GM18868 (cell line): ENCODE data around the gene SLC13A3.

Experiments used
- ATAC-seq: cut with Tn5 transposase; IDR thresholded peaks from one replicate; pipeline ENCODE4 v1.9.1; 2021; ENCODE audit warnings: mild to moderate bottlenecking, moderate library complexity; ENCODE audit not compliant: unreplicated experiment

SLC13A3 gene

GRCh38 chr20:46584508-46584907 lies 66.8 kb downstream of the SLC13A3 start:
- ATAC-seq: no peak

- ATAC-seq: no peak
Measured at GRCh38 chr20:46583411-46584214, 67.6 kb downstream of the SLC13A3 start.

GRCh38 chr20:46582648-46583047 lies 68.6 kb downstream of the SLC13A3 start:
- no peak for ATAC-seq

- no peak for ATAC-seq
Measured at GRCh38 chr20:46581391-46581790, 69.9 kb downstream of the SLC13A3 start.

DNA sequence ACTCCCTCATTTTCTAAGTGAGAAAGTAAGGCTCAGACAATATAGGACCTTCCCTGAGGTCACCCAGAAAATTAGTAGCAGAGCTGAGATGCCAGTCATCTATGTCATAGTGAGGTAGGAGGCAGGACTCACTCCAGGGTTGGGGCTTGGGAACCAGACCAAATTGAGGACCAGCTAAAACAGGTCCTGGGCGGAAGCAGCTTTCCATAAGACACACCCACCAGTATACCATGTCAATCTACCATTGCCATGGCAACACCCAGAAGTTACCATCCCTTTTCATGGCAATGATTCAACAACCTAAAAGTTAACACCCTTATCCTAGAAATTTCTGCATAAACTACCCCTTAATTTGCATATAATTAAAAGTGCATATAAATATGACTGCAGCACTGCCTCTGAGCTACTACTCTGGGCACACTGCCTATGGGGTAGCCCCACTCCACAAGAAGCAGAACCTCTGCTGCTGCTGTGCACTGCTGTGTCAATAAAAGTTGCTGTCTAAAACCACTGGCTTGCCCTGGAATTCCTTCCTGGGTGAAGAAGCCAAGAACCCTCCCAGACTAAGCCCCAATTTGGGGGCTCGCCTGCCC lies 70.5 kb downstream of the SLC13A3 start:
- no peak for ATAC-seq

DNA sequence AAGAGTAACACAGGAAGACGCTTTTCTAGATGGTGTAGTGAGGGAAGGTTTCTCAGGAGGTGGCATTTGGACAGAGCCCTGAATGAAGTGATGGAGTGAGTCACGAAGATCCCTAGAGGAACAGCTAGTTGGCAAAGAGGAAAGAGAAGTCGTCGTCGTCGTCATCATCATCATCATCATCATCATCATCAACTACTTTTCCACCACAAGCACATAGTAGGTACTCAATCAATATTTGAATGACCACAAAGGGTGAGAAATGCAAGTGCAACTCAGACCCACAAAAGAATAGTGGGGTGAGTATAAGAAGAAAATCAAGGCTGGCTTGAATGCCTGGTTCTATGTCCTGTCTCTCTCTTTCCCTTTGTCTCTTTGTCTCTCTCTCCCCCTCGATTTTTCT lies 72.5 kb downstream of the SLC13A3 start:
- ATAC-seq: no peak

GRCh38 chr20:46576774-46577395 lies 74.4 kb downstream of the SLC13A3 start:
- ATAC-seq: no peak

DNA sequence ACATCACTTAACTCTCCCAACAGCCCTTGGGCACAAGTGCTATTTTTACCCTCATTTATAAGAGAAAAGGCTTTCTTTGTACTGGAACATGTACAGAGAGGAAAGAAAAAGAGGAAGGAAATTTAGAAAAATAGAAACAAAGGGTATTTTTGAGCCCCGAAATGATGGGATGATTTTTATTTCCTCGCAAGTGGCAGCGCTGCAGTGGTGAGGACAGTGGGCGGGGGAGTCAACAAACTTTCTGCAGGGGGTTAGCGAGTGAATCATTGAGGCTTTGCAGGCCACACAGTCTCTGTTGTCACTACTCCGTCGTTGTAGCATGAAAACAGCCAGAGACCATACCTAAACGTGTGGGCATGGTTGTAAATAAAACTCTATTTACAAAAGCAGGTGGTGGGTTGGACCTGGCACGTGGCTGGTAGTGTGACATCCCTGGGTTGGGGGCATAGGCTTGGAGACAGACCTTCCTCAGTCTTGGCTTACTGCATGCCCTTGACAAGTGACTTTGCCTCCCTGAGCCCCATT lies 75.3 kb downstream of the SLC13A3 start:
- ATAC-seq: no peak

- no peak for ATAC-seq
Measured at GRCh38 chr20:46575394-46575793, 75.9 kb downstream of the SLC13A3 start.

GRCh38 chr20:46573788-46574584 lies 77.3 kb downstream of the SLC13A3 start:
- ATAC-seq: no peak

DNA sequence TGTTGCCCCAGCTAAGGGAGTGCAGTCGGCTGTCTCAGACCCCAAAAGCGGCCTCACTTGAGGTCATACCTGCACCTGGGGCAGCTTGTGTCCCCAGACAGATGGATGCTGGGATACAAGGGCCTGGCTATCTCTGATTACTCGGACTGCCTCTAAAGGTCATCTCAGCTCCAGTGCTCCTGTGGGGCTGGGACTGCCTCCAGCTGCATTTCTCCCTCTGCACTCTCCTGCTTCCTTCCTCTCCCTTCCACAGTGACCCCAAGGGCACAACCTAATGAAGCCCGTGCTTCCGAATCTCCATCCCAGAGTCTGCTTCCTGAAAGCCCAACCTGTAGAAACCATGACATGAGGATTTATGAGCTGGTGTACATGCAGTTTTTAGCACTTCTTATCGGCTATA lies 78.0 kb downstream of the SLC13A3 start:
- no peak for ATAC-seq

DNA sequence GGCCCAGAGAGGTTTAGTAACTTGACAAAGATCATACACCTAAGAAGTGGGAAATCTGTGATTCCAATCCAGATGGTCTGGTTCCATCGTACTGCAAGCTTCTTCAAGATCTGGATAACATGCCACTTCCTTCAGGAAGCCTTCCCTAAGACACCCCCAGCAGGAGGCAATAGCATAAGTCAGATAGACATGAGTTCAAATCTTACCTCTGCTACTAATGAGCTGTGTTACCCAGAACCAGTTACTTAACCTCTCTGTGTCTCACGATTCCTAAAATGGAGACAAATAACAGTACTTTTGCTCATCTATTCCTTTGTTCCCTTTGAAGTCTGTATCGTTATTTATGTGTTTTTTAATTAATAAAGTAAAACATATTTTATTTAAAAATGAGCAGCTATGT lies 78.5 kb downstream of the SLC13A3 start:
- ATAC-seq: no peak

- no peak for ATAC-seq
Measured at GRCh38 chr20:46572153-46572552, 79.1 kb downstream of the SLC13A3 start.

GRCh38 chr20:46571418-46571817 lies 79.8 kb downstream of the SLC13A3 start:
- ATAC-seq: no peak

- ATAC-seq: no peak
Measured at GRCh38 chr20:46570956-46571355, 80.3 kb downstream of the SLC13A3 start.

DNA sequence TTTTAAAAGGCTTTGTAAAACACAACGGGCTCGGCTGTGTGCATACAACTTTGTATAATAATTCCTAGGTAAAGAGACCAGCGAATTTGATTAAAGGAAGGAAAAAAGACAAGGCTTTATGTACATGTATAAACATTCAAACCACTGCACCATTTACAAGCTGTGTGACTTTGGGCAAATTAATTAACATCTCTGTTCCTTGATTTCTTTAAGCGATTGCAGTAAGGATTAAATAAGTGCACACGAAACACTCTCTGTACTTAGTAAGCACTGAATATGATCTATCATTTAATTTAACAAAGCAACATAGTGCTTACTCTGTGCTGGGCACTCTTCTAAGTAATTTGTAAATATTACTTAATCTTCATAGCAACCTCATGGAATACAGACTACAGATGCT lies 81.3 kb downstream of the SLC13A3 start:
- no peak for ATAC-seq

DNA sequence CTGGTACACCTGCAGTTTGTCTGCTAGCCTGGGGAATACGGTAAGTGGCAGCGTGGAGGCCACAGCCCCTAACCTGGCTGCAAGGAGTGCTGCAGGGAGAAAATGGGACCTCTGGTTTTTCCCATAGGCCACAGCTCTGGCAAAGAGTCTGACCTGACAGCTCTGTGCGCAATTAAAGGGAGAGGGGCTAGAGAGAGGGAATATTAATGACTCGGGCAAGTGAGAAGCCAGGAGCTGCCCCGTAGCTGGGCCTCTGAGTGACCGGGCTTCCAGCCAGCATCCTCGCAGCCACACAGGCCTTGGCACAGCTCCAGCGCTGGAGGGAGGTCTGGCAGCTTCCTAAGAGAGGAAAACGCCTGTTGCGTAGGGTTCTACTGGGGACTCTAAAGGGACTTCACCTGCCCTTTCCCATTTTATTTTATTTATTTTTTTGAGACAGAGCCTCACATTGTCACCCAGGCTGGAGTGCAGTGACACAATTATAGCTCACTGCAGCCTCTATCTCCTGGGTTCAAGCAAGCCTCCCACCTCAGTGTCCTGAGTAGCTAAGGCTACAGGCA lies 82.6 kb downstream of the SLC13A3 start:
- no peak for ATAC-seq

DNA sequence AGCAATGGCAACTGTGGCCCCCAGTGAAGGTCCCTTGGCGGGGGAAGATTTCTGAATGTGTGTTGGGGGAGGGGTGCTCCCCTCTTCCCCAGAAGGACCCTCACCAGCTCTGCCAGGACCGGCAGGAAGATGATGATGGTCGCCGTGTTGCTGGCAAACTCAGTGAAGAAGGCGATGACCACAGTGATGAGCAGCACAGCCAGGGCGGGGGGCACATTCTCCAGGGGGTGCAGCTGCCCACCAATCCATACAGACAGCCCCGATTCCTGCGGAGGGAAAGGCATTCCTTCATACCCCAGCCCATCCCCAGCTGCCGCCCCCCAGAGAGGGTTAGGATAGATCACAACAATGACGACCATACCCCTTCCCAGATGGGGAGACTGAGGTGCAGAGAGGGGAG lies 85.1 kb downstream of the SLC13A3 start:
- ATAC-seq: no peak

GRCh38 chr20:46564241-46564957 lies 86.9 kb downstream of the SLC13A3 start:
- no peak for ATAC-seq

DNA sequence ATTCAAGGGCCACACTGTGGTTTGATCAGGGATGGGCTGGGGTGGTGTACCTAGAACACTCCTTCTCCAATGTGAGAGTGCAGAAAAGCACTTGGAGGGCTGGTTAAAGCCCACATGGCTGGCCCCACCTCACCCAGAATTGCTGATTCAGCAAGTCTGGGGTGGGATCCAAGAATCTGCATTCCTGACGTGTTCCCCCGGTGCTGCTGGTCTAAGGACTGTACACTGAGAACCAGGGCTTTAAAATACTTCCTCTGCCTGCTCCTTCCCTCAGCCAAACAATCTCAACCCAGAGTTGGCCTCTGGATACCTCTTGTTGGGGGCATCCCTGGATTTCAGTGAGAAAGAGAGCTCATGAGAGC lies 87.4 kb downstream of the SLC13A3 start:
- ATAC-seq: no peak
